Endothelial cell of umbilical vein (primary cell): ENCODE results near the gene DCAF4. TPM values are rescaled to one million over a fixed set of nuclear protein-coding genes. Genes with fewer than 3 reads are reported as not detected.

ENCODE experiments used
- BruUV-seq: library from RNA; stranded (reverse); fragments of 400-500 nt; replicated peaks from 2 replicates; lab custom pipeline; 2021; lab: Mats Ljungman, UMichigan
- CTCF ChIA-PET: fragments of 300-600, 350-600 bp; sonication (Branson Sonifier 250); formaldehyde crosslinking; loops from one replicate; lab custom pipeline; 2021; ENCODE audit warnings: antibody characterized with exemption, inconsistent platforms; lab: Charles Lee
- POLR2A ChIA-PET: fragments of 300-600, 350-600 bp; sonication (Branson Sonifier 250); formaldehyde crosslinking; loops from one replicate; lab custom pipeline; 2021; ENCODE audit warnings: antibody characterized with exemption, inconsistent platforms; lab: Charles Lee
- DNase-seq: peaks from one replicate; pipeline ENCODE4 v3.0.0-alpha.2; 2011; ENCODE audit warnings: low read depth, low spot score
- FAIRE-seq: peaks from 2 replicates; lab custom pipeline; 2011; peaks lifted over from hg19 to GRCh38; lab: Jason Lieb, UNC
- H2AFZ ChIP-seq: 2 replicates; pipeline ENCODE4 v1.6.0; 2012; ENCODE audit warnings: low read depth, low read length, control low read depth, inconsistent platforms
- H3K27ac ChIP-seq: 2 replicates; pipeline ENCODE4 v1.5.1; 2011; ENCODE audit warnings: low read depth, mild to moderate bottlenecking, control low read depth, low read length, moderate library complexity; ENCODE audit not compliant: insufficient read depth
- H3K27me3 ChIP-seq, 2 experiments: 2 replicates each; pipeline versions ENCODE4 v1.6.0 to v1.6.1; 2011; ENCODE audit warnings: low read length in 2 of 2, mixed read lengths in 1 of 2; ENCODE audit not compliant: control insufficient read depth in 2 of 2, insufficient read depth in 2 of 2
- H3K36me3 ChIP-seq, 2 experiments: 2 replicates in 1 of 2; 3 replicates in 1 of 2; pipeline ENCODE4 v1.5.1; 2011; ENCODE audit warnings: low read length in 2 of 2, mild to moderate bottlenecking in 1 of 2, moderate library complexity in 1 of 2; ENCODE audit not compliant: control insufficient read depth in 2 of 2, insufficient read depth in 2 of 2; ENCODE audit errors: extremely low read depth in 1 of 2
- H3K4me1 ChIP-seq: 3 replicates; pipeline ENCODE4 v1.5.1; 2011; ENCODE audit warnings: mild to moderate bottlenecking, low read length; ENCODE audit not compliant: control insufficient read depth, insufficient read depth; ENCODE audit errors: extremely low read depth
- H3K4me2 ChIP-seq: 2 replicates; pipeline ENCODE4 v1.6.1; 2011; ENCODE audit warnings: low read length, control low read depth, mixed read lengths; ENCODE audit not compliant: insufficient read depth
- H3K4me3 ChIP-seq, 3 experiments: fragments of 200-600 bp in 1 of 3; sonication (generic), shearing (Covaris generic) in 1 of 3; replicated peaks in 1 of 3; 2 replicates each; pipeline ENCODE4 v1.5.1; 2011 to 2016; ENCODE audit warnings: control low read depth in 3 of 3, low read length in 3 of 3, mild to moderate bottlenecking in 2 of 3, inconsistent platforms in 1 of 3, low read depth in 1 of 3, moderate library complexity in 1 of 3; ENCODE audit not compliant: insufficient read depth in 1 of 3
- H3K79me2 ChIP-seq: 2 replicates; pipeline ENCODE4 v1.6.0; 2012; ENCODE audit warnings: low read length, inconsistent platforms; ENCODE audit not compliant: control insufficient read depth, insufficient read depth
- H3K9ac ChIP-seq: replicated peaks from 2 replicates; pipeline ENCODE3; 2011; ENCODE audit warnings: low read length, control low read depth; ENCODE audit not compliant: insufficient read depth; ENCODE audit errors: extremely low read depth
- H3K9me1 ChIP-seq: replicated peaks from 3 replicates; pipeline ENCODE4 v1.6.0; 2011; ENCODE audit warnings: mild to moderate bottlenecking, low read length; ENCODE audit not compliant: control insufficient read depth, insufficient read depth; ENCODE audit errors: extremely low read depth
- H3K9me3 ChIP-seq: replicated peaks from 2 replicates; pipeline ENCODE4 v1.5.1; 2012; ENCODE audit warnings: low read length, inconsistent platforms; ENCODE audit not compliant: control insufficient read depth, insufficient read depth
- H4K20me1 ChIP-seq: replicated peaks from 2 replicates; pipeline ENCODE3; 2011; ENCODE audit warnings: mild to moderate bottlenecking, low read length; ENCODE audit not compliant: control insufficient read depth, insufficient read depth; ENCODE audit errors: extremely low read depth
- EZH2 ChIP-seq: IDR thresholded peaks from 2 replicates; pipeline ENCODE4 v1.6.1; 2012; ENCODE audit warnings: borderline replicate concordance, low read depth, mild to moderate bottlenecking, moderate library complexity, low read length, inconsistent platforms; ENCODE audit not compliant: severe bottlenecking
- FOS ChIP-seq: IDR thresholded peaks from 2 replicates; pipeline ENCODE4 v1.6.1; 2011; ENCODE audit warnings: mild to moderate bottlenecking, low read length, moderate library complexity, borderline replicate concordance; ENCODE audit not compliant: insufficient read depth
- GATA2 ChIP-seq: IDR thresholded peaks from 2 replicates; pipeline ENCODE4 v1.7.0; 2011; ENCODE audit warnings: low read depth, mild to moderate bottlenecking, moderate library complexity, mixed read lengths, low read length; ENCODE audit not compliant: insufficient read length, insufficient read depth
- JUN ChIP-seq: IDR thresholded peaks from 2 replicates; pipeline ENCODE4 v1.6.1; 2011; ENCODE audit warnings: borderline replicate concordance, low read depth; ENCODE audit not compliant: insufficient read length, insufficient read depth
- MAX ChIP-seq: IDR thresholded peaks from 2 replicates; pipeline ENCODE4 v1.6.1; 2011; ENCODE audit not compliant: insufficient read depth, insufficient read length
- MYC ChIP-seq: IDR thresholded peaks from one replicate; pipeline ENCODE4 v1.6.1; 2011; ENCODE audit warnings: mild to moderate bottlenecking, low read depth, low read length
- POLR2A ChIP-seq: IDR thresholded peaks from 2 replicates; pipeline ENCODE4 v1.6.1; 2012; ENCODE audit warnings: low read depth, mild to moderate bottlenecking, control low read depth, low read length
- POLR2AphosphoS5 ChIP-seq: IDR thresholded peaks from 2 replicates; pipeline ENCODE4 v1.6.1; 2012; ENCODE audit warnings: low read depth, mild to moderate bottlenecking, control low read depth, low read length, moderate library complexity; ENCODE audit not compliant: insufficient read depth
- dilution Hi-C: fragments of 300-500 bp; cut with MboI; formaldehyde crosslinking; loops from one replicate; pipeline ENCODE4 v1.15.0; 2019; ENCODE audit warnings: low sequenced_read_pairs; ENCODE audit not compliant: extremely low pct_ligation_motif_present
- intact Hi-C: fragments of 100-400 bp; cut with micrococcal nuclease; formaldehyde crosslinking; loops from one replicate; pipeline ENCODE4 v1.10.0; 2022
- polyA plus RNA-seq, 4 experiments: library from polyadenylated mRNA; depleted of rRNA in 3 of 4; stranded (reverse) in 3 of 4; unstranded in 1 of 4; fragments of >200 nt; gene quantifications; 2 replicates each; pipeline versions ENCODE4 v1.2.1 to v1.2.3, GENCODE V29; 2011 to 2012; ENCODE audit warnings: missing spikeins in 1 of 4
- total RNA-seq: library from RNA; stranded (reverse); gene quantifications from 2 replicates; pipeline ENCODE4 v1.2.3, GENCODE V29; 2021
- TF ChIP-seq, protein P1 (sequence below), 2 donors: IDR thresholded peaks; 1 replicate in 1 of 2; 2 replicates in 1 of 2; pipeline ENCODE4 v1.5.1; 2011; ENCODE audit warnings: low read length in 2 of 2, mild to moderate bottlenecking in 2 of 2, moderate library complexity in 2 of 2, control low read depth in 1 of 2, inconsistent platforms in 1 of 2, low read depth in 1 of 2; ENCODE audit not compliant: insufficient read depth in 1 of 2; ENCODE audit errors: extremely low read depth in 1 of 2

Gene DCAF4
- total and polyA plus RNA-seq, 2 donors (not counting 3 experiments of a cell fraction or from before 2014, with no cell fraction given) = 8.6 to 15.8 TPM

GRCh38 chr14:72999316-72999715 is 73.1 kb downstream of the DCAF4 start:
- CTCF ChIA-PET = no interaction called here
- Histone ChIP-seq H3K4me3 (no peak overlapping the region), H3K79me2 (peaks cover 5% of the 10 kb centered on the region), H2AFZ (no peak overlapping the region), H3K27me3 (no peaks in the 10 kb centered on the region), H3K9me1 (no peaks in the 10 kb centered on the region), H3K27ac (no peak overlapping the region), H3K9me3 (no peaks in the 10 kb centered on the region), H3K4me2 (no peak overlapping the region), H3K36me3 (peaks cover 13 to 23% of the 10 kb centered on the region in 2 experiments), H3K4me1 (no peaks in the 10 kb centered on the region), H4K20me1 (peaks cover 8% of the 10 kb centered on the region), H3K9ac (no peak overlapping the region)
- no TSS peak for BruUV-seq
- POLR2A ChIA-PET = no interaction called here
- FAIRE-seq (no peak), DNase-seq (no peak)
- TF ChIP-seq POLR2AphosphoS5 (no peak), MYC (no peak), POLR2A (no peak), FOS (no peak), EZH2 (no peak), MAX (no peak), GATA2 (no peak), JUN (no peak)
- TF ChIP-seq, protein P1, sequence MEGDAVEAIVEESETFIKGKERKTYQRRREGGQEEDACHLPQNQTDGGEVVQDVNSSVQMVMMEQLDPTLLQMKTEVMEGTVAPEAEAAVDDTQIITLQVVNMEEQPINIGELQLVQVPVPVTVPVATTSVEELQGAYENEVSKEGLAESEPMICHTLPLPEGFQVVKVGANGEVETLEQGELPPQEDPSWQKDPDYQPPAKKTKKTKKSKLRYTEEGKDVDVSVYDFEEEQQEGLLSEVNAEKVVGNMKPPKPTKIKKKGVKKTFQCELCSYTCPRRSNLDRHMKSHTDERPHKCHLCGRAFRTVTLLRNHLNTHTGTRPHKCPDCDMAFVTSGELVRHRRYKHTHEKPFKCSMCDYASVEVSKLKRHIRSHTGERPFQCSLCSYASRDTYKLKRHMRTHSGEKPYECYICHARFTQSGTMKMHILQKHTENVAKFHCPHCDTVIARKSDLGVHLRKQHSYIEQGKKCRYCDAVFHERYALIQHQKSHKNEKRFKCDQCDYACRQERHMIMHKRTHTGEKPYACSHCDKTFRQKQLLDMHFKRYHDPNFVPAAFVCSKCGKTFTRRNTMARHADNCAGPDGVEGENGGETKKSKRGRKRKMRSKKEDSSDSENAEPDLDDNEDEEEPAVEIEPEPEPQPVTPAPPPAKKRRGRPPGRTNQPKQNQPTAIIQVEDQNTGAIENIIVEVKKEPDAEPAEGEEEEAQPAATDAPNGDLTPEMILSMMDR (IDR thresholded peaks at IDR 0.05; ENCODE audit: extremely low read depth in 1 of 2, insufficient read depth in 1 of 2, low read depth in 1 of 2, low read length in 2 of 2) = no peak
- dilution Hi-C loops (no loop called here), intact Hi-C loops (no loop called here)
